ENCODE data around the gene CLTCL1. TPM values are rescaled to one million over a fixed set of nuclear protein-coding genes. Genes with fewer than 3 reads are reported as not detected.

The CLTCL1 gene
- total and polyA plus RNA-seq, 4 donors, result 2.0 to 4.8 (median 2.6) TPM

DNA sequence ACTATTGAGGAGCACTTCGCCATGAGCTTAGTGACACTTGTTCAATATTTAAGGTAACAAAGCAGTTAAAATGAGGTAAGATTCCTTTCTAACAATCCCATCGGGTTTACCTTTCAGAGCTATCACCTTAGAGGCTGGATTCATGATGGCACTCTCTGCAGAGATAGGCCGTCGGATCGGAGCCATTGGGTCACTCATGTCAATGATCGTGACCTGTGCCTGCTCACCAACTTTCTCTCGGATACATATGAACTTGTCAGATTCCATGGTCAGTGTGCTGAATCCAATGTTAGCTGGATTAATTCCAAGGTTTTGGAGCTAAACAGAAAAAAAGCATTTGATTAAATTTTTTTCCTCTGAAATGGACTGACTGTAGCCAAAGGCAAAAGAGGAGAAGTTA is 16.0 kb downstream of the CLTCL1 start:
- Histone ChIP-seq H3K36me3 (ENCODE audit: control insufficient read depth in 4 of 4, insufficient read depth in 3 of 4, low read depth in 1 of 4, low read length in 3 of 4) (peaks cover 0 to 2% (median 0%) of the 10 kb centered on the region in 4 donors), H3K27ac (ENCODE audit: low read depth in 1 of 2, low read length in 2 of 2) (no peak overlapping the region), H3K4me3 (ENCODE audit: low read depth in 1 of 3, low read length in 3 of 3) (no peak overlapping the region), H3K9ac (ENCODE audit: low read depth in 1 of 2, low read length in 2 of 2) (no peak overlapping the region), H3K27me3 (ENCODE audit: control insufficient read depth in 4 of 4, insufficient read depth in 4 of 4, low read length in 3 of 4) (no peaks in the 10 kb centered on the region), H3K4me1 (ENCODE audit: control insufficient read depth in 4 of 4, insufficient read depth in 4 of 4, low read length in 3 of 4) (no peaks in the 10 kb centered on the region), H3K9me3 (ENCODE audit: control insufficient read depth in 4 of 4, low read length in 3 of 4) (no peaks in the 10 kb centered on the region)
- no peak for TF ChIP-seq RXRA (IDR thresholded peaks at IDR 0.05)
- no peak for TF ChIP-seq JUND (IDR thresholded peaks at IDR 0.05)
- no peak for TF ChIP-seq YY1 (IDR thresholded peaks at IDR 0.05)
- TF ChIP-seq, protein P1, sequence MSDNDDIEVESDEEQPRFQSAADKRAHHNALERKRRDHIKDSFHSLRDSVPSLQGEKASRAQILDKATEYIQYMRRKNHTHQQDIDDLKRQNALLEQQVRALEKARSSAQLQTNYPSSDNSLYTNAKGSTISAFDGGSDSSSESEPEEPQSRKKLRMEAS (IDR thresholded peaks at IDR 0.05), result no peak
- no peak for TF ChIP-seq SP1 (IDR thresholded peaks at IDR 0.05)
- no peak for TF ChIP-seq RAD21 (IDR thresholded peaks at IDR 0.05)
- TF ChIP-seq HNF4G (IDR thresholded peaks at IDR 0.05), result no peak
- no peak for TF ChIP-seq EGR1 (IDR thresholded peaks at IDR 0.05; ENCODE audit: low read depth in 2 of 2)
- TF ChIP-seq TAF1 (conservative IDR thresholded peaks at IDR 0.05), result no peak
- TF ChIP-seq, protein P2, sequence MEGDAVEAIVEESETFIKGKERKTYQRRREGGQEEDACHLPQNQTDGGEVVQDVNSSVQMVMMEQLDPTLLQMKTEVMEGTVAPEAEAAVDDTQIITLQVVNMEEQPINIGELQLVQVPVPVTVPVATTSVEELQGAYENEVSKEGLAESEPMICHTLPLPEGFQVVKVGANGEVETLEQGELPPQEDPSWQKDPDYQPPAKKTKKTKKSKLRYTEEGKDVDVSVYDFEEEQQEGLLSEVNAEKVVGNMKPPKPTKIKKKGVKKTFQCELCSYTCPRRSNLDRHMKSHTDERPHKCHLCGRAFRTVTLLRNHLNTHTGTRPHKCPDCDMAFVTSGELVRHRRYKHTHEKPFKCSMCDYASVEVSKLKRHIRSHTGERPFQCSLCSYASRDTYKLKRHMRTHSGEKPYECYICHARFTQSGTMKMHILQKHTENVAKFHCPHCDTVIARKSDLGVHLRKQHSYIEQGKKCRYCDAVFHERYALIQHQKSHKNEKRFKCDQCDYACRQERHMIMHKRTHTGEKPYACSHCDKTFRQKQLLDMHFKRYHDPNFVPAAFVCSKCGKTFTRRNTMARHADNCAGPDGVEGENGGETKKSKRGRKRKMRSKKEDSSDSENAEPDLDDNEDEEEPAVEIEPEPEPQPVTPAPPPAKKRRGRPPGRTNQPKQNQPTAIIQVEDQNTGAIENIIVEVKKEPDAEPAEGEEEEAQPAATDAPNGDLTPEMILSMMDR (IDR thresholded peaks at IDR 0.05; ENCODE audit: low read depth, low read length, missing input control), result no peak
- TF ChIP-seq GABPA (IDR thresholded peaks at IDR 0.05 in 1 of 2, conservative IDR thresholded peaks at IDR 0.05 in 1 of 2), result no peak
- TF ChIP-seq FOXA1 (IDR thresholded peaks at IDR 0.05), result no peak
- TF ChIP-seq, protein P3, sequence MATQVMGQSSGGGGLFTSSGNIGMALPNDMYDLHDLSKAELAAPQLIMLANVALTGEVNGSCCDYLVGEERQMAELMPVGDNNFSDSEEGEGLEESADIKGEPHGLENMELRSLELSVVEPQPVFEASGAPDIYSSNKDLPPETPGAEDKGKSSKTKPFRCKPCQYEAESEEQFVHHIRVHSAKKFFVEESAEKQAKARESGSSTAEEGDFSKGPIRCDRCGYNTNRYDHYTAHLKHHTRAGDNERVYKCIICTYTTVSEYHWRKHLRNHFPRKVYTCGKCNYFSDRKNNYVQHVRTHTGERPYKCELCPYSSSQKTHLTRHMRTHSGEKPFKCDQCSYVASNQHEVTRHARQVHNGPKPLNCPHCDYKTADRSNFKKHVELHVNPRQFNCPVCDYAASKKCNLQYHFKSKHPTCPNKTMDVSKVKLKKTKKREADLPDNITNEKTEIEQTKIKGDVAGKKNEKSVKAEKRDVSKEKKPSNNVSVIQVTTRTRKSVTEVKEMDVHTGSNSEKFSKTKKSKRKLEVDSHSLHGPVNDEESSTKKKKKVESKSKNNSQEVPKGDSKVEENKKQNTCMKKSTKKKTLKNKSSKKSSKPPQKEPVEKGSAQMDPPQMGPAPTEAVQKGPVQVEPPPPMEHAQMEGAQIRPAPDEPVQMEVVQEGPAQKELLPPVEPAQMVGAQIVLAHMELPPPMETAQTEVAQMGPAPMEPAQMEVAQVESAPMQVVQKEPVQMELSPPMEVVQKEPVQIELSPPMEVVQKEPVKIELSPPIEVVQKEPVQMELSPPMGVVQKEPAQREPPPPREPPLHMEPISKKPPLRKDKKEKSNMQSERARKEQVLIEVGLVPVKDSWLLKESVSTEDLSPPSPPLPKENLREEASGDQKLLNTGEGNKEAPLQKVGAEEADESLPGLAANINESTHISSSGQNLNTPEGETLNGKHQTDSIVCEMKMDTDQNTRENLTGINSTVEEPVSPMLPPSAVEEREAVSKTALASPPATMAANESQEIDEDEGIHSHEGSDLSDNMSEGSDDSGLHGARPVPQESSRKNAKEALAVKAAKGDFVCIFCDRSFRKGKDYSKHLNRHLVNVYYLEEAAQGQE (IDR thresholded peaks at IDR 0.05), result no peak
- no peak for TF ChIP-seq FOXA2 (IDR thresholded peaks at IDR 0.05)
- 94% methylated on average over 7 of the region's 7 CpGs for WGBS
- no peak for DNase-seq (ENCODE audit: low spot score)

DNA sequence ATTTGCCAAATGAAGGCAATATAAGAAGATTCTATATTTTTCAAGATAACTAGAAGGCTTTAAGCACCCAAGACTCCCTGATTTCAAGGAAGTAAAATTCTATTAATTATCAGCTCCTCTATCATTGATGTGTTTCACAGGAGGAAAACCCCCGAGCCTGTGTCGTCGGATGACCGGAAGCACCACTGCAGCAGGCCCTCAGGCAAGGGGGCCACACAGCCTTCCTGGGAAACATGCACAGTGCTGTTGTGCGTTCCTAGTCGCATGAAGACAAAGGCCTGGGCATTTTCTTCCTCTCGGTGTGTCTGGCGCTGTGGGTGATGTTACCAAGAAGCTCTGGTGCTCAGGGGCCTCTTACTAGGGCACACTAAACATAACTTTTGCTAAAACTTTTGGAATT is 16.4 kb downstream of the CLTCL1 start:
- no peak overlapping the region for H3K9ac ChIP-seq (ENCODE audit: low read depth in 1 of 2, low read length in 2 of 2)

More for the DNA sequence above, 16.4 kb downstream of the CLTCL1 start:
- 97% methylated on average over 8 of the region's 8 CpGs for WGBS
- H3K9me3 ChIP-seq (ENCODE audit: control insufficient read depth in 4 of 4, low read length in 3 of 4), result no peaks in the 10 kb centered on the region
- H3K27ac ChIP-seq (ENCODE audit: low read depth in 1 of 2, low read length in 2 of 2), result no peak overlapping the region
- TF ChIP-seq TAF1 (conservative IDR thresholded peaks at IDR 0.05), result no peak
- no peak for TF ChIP-seq JUND (IDR thresholded peaks at IDR 0.05)
- TF ChIP-seq, protein P1 (IDR thresholded peaks at IDR 0.05), result no peak
- TF ChIP-seq EGR1 (IDR thresholded peaks at IDR 0.05; ENCODE audit: low read depth in 2 of 2), result no peak
- TF ChIP-seq, protein P4, sequence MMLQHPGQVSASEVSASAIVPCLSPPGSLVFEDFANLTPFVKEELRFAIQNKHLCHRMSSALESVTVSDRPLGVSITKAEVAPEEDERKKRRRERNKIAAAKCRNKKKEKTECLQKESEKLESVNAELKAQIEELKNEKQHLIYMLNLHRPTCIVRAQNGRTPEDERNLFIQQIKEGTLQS (IDR thresholded peaks at IDR 0.05), result no peak
- H3K4me1 ChIP-seq (ENCODE audit: control insufficient read depth in 4 of 4, insufficient read depth in 4 of 4, low read length in 3 of 4), result no peaks in the 10 kb centered on the region
- no peak for DNase-seq (ENCODE audit: low spot score)
- peaks cover 0 to 2% (median 0%) of the 10 kb centered on the region in 4 donors for H3K36me3 ChIP-seq (ENCODE audit: control insufficient read depth in 4 of 4, insufficient read depth in 3 of 4, low read depth in 1 of 4, low read length in 3 of 4)
- H3K4me3 ChIP-seq (ENCODE audit: low read depth in 1 of 3, low read length in 3 of 3), result no peak overlapping the region
- no peaks in the 10 kb centered on the region for H3K27me3 ChIP-seq (ENCODE audit: control insufficient read depth in 4 of 4, insufficient read depth in 4 of 4, low read length in 3 of 4)

All from liver (tissue), 9 donors.